HEK293T (cell line): Measurements from ENCODE around the gene ZBTB12.

ENCODE experiments used
- CTCF ChIA-PET: fragments of 350-600 bp; formaldehyde crosslinking; extraction: SDS; loops from one replicate; lab custom pipeline; 2021; ENCODE audit warnings: antibody characterized with exemption, inconsistent platforms; lab: Yijun Ruan, JAX
- POLR2A ChIA-PET: fragments of 350-600 bp; formaldehyde crosslinking; extraction: SDS; loops from one replicate; lab custom pipeline; 2020; ENCODE audit warnings: antibody characterized with exemption, inconsistent platforms; lab: Yijun Ruan, JAX
- DNase-seq: peaks from one replicate; pipeline ENCODE4 v3.0.0; 2012; ENCODE audit warnings: mixed read lengths; ENCODE audit errors: extremely low spot score
- ARNT ChIP-seq: fragments of 450-650 bp; IDR thresholded peaks from 2 replicates; pipeline ENCODE4 v1.6.1; 2017; ENCODE audit warnings: mild to moderate bottlenecking
- BHLHE40 ChIP-seq: fragments of 450-650 bp; IDR thresholded peaks from 2 replicates; pipeline ENCODE4 v1.6.1; 2016; ENCODE audit warnings: mild to moderate bottlenecking, moderate library complexity, borderline replicate concordance
- CTBP1 ChIP-seq: fragments of 450-650 bp; IDR thresholded peaks from 2 replicates; pipeline ENCODE4 v1.6.1; 2016; ENCODE audit warnings: borderline replicate concordance
- ELF4 ChIP-seq: fragments of 450-650 bp; IDR thresholded peaks from 2 replicates; pipeline ENCODE4 v1.6.1; 2017; ENCODE audit warnings: antibody characterized with exemption
- FOXA1 ChIP-seq: fragments of 450-650 bp; IDR thresholded peaks from 2 replicates; pipeline ENCODE4 v1.6.1; 2016; ENCODE audit warnings: mild to moderate bottlenecking
- FOXK2 ChIP-seq: fragments of 450-650 bp; IDR thresholded peaks from 2 replicates; pipeline ENCODE4 v1.6.1; 2016; ENCODE audit warnings: mild to moderate bottlenecking
- FOXM1 ChIP-seq: fragments of 450-650 bp; IDR thresholded peaks from 2 replicates; pipeline ENCODE4 v1.6.1; 2017; ENCODE audit warnings: mild to moderate bottlenecking, borderline replicate concordance
- HDGF ChIP-seq: fragments of 450-650 bp; IDR thresholded peaks from 2 replicates; pipeline ENCODE4 v1.6.1; 2017; ENCODE audit warnings: antibody characterized with exemption, borderline replicate concordance
- L3MBTL2 ChIP-seq: fragments of 450-650 bp; conservative IDR thresholded peaks from 2 replicates; pipeline ENCODE4 v1.6.1; 2016; ENCODE audit warnings: mild to moderate bottlenecking
- LEF1 ChIP-seq: fragments of 450-650 bp; IDR thresholded peaks from 2 replicates; pipeline ENCODE4 v1.6.1; 2017; ENCODE audit warnings: mild to moderate bottlenecking, borderline replicate concordance
- NFRKB ChIP-seq: fragments of 450-650 bp; IDR thresholded peaks from 2 replicates; pipeline ENCODE4 v1.6.1; 2016; ENCODE audit warnings: mild to moderate bottlenecking, moderate library complexity
- PKNOX1 ChIP-seq: fragments of 450-650 bp; IDR thresholded peaks from 2 replicates; pipeline ENCODE4 v1.6.1; 2016
- SP1 ChIP-seq: fragments of 450-650 bp; IDR thresholded peaks from 2 replicates; pipeline ENCODE4 v1.6.1; 2017
- SUZ12 ChIP-seq: fragments of 450-650 bp; IDR thresholded peaks from 2 replicates; pipeline ENCODE4 v1.6.1; 2016; ENCODE audit warnings: mild to moderate bottlenecking
- TARDBP ChIP-seq: fragments of 450-650 bp; IDR thresholded peaks from 2 replicates; pipeline ENCODE4 v1.6.1; 2016
- ZNF384 ChIP-seq: fragments of 450-650 bp; IDR thresholded peaks from 2 replicates; pipeline ENCODE4 v1.6.1; 2016

Gene ZBTB12

GRCh38 chr6:31900917-31901414 lies 920 bp downstream of the ZBTB12 start:
- no peak for TF ChIP-seq LEF1
- TF ChIP-seq ARNT = no peak
- TF ChIP-seq TARDBP = no peak
- no peak for TF ChIP-seq BHLHE40
- TF ChIP-seq NFRKB = no peak
- TF ChIP-seq SP1 = no peak
- no peak for TF ChIP-seq CTBP1
- TF ChIP-seq FOXM1 = no peak
- TF ChIP-seq ZNF384 = no peak
- no peak for TF ChIP-seq ELF4
- no peak for TF ChIP-seq FOXK2
- TF ChIP-seq FOXA1 = no peak
- no peak for TF ChIP-seq HDGF
- no peak for TF ChIP-seq SUZ12
- no peak for TF ChIP-seq PKNOX1
- no peak; the same call in 1 of the 2 replicates for TF ChIP-seq L3MBTL2
- POLR2A ChIA-PET = interaction anchor here (1.0 to 2.8 kb wide), 5 partner anchors 33 to 58 kb away, joined by 3 to 16 read pairs (median 3); partner anchors contain the start of genes NELFE, NEU1 and SKIC2
- CTCF ChIA-PET = no interaction called here
- no peak for DNase-seq

GRCh38 chr6:31899882-31900722 lies 1.8 kb downstream of the ZBTB12 start:
- POLR2A ChIA-PET = interaction anchor here (1.0 to 2.8 kb wide), 4 partner anchors 36 to 59 kb away, joined by 3 to 16 read pairs (median 3); partner anchors contain the start of genes NELFE, NEU1 and SKIC2
- TF ChIP-seq ELF4 = no peak
- no peak for TF ChIP-seq TARDBP
- no peak for TF ChIP-seq FOXK2
- no peak for TF ChIP-seq FOXM1
- no peak for TF ChIP-seq HDGF
- TF ChIP-seq CTBP1 = no peak
- no peak for TF ChIP-seq ZNF384
- no peak for TF ChIP-seq SP1
- TF ChIP-seq PKNOX1 = no peak
- no peak for TF ChIP-seq FOXA1
- TF ChIP-seq ARNT = no peak
- TF ChIP-seq LEF1 = no peak
- no peak for TF ChIP-seq L3MBTL2
- no peak for TF ChIP-seq SUZ12
- no peak for TF ChIP-seq BHLHE40
- TF ChIP-seq NFRKB = no peak
- no peak for DNase-seq
- CTCF ChIA-PET = interaction anchor here (1.5 kb wide), 1 partner anchor 52 kb away, joined by 5 read pairs; no protein-coding TSS in a partner anchor

GRCh38 chr6:31899215-31899614 lies 2.7 kb downstream of the ZBTB12 start:
- no peak for DNase-seq
- CTCF ChIA-PET = interaction anchor here (1.5 kb wide), 1 partner anchor 53 kb away, joined by 5 read pairs; no protein-coding TSS in a partner anchor
- TF ChIP-seq TARDBP = no peak
- TF ChIP-seq FOXA1 = no peak
- no peak for TF ChIP-seq PKNOX1
- no peak for TF ChIP-seq SP1
- no peak for TF ChIP-seq ELF4
- no peak for TF ChIP-seq LEF1
- no peak for TF ChIP-seq FOXK2
- no peak for TF ChIP-seq BHLHE40
- no peak for TF ChIP-seq L3MBTL2
- no peak for TF ChIP-seq HDGF
- TF ChIP-seq FOXM1 = no peak
- TF ChIP-seq ARNT = no peak
- TF ChIP-seq SUZ12 = no peak
- POLR2A ChIA-PET = interaction anchor here (0.9 to 1.3 kb wide), 3 partner anchors 58 to 72 kb away, joined by 3 to 7 read pairs (median 5); partner anchors contain the start of gene HSPA1B

- CTCF ChIA-PET = interaction anchor here (0.6 to 1.5 kb wide), 5 partner anchors 9 to 92 kb away, joined by 3 to 4 read pairs (median 3); partner anchors contain the start of gene LSM2
- POLR2A ChIA-PET = interaction anchor here (0.7 to 2.7 kb wide), 13 partner anchors 31 to 238 kb away, joined by 3 to 13 read pairs (median 5); partner anchors contain the start of genes C6orf47, DXO, HSPA1A and HSPA1B
- TF ChIP-seq ARNT = no peak
- no peak for TF ChIP-seq BHLHE40
- TF ChIP-seq SP1 = no peak
- TF ChIP-seq ZNF384 = peak; percentile 91
- TF ChIP-seq ELF4 = peak; percentile 40
- TF ChIP-seq SUZ12 = no peak
- TF ChIP-seq PKNOX1 = peak; percentile 59
- peak; percentile 42 for DNase-seq
These were observed 3.4 kb downstream of the ZBTB12 start for GRCh38 chr6:31898383-31899011.
